GM23248 (cell line): Measurements from ENCODE around the gene DLX6. TPM values are rescaled to one million over a fixed set of nuclear protein-coding genes. Genes with fewer than 3 reads are reported as not detected.
A peak's percentile ranks its signal among the peaks of the same experiment; 100 is the strongest.

Source experiments
- DNase-seq: peaks from one replicate; pipeline ENCODE4 v3.0.0-alpha.2; 2015
- H2AFZ ChIP-seq: fragments of 200-600 bp; sonication (generic); 2 replicates; pipeline ENCODE4 v1.6.1; 2016; ENCODE audit warnings: antibody characterized with exemption
- H3F3A ChIP-seq: fragments of 200-600 bp; sonication (generic); 2 replicates; pipeline ENCODE4 v1.6.1; 2016; ENCODE audit warnings: mild to moderate bottlenecking, antibody characterized with exemption, mixed run types; ENCODE audit not compliant: insufficient read depth
- H3K27ac ChIP-seq: fragments of 200-600 bp; sonication (generic); 2 replicates; pipeline ENCODE4 v1.5.1; 2016; ENCODE audit warnings: mild to moderate bottlenecking
- H3K27me3 ChIP-seq: fragments of 200-600 bp; sonication (generic); replicated peaks from 2 replicates; pipeline ENCODE4 v1.6.1; 2016; ENCODE audit warnings: mild to moderate bottlenecking; ENCODE audit not compliant: insufficient read depth
- H3K36me3 ChIP-seq: fragments of 200-600 bp; sonication (generic); 2 replicates; pipeline ENCODE4 v1.6.1; 2016; ENCODE audit warnings: low read depth, mild to moderate bottlenecking
- H3K4me1 ChIP-seq: fragments of 200-600 bp; sonication (generic); 2 replicates; pipeline ENCODE4 v1.6.1; 2016; ENCODE audit warnings: mild to moderate bottlenecking; ENCODE audit not compliant: insufficient read depth
- H3K4me2 ChIP-seq: fragments of 200-600 bp; sonication (generic); one replicate; pipeline ENCODE4 v1.6.1; 2016; ENCODE audit warnings: mild to moderate bottlenecking; ENCODE audit not compliant: unreplicated experiment
- H3K4me3 ChIP-seq: fragments of 200-600 bp; sonication (generic); 2 replicates; pipeline ENCODE4 v1.5.1; 2016; ENCODE audit warnings: mild to moderate bottlenecking
- H3K79me2 ChIP-seq: fragments of 200-600 bp; sonication (generic); 2 replicates; pipeline ENCODE4 v1.6.1; 2016; ENCODE audit warnings: mild to moderate bottlenecking; ENCODE audit not compliant: insufficient read depth
- H3K9ac ChIP-seq: fragments of 200-600 bp; sonication (generic); 2 replicates; pipeline ENCODE4 v1.6.1; 2016; ENCODE audit warnings: mild to moderate bottlenecking
- H3K9me2 ChIP-seq: fragments of 200-600 bp; sonication (generic); 2 replicates; pipeline ENCODE4 v1.6.1; 2016; ENCODE audit warnings: mixed run types, mild to moderate bottlenecking, moderate library complexity; ENCODE audit not compliant: insufficient read depth
- H3K9me3 ChIP-seq: fragments of 200-600 bp; sonication (generic); one replicate; pipeline ENCODE4 v1.6.1; 2017; ENCODE audit warnings: low read depth
- H4K20me1 ChIP-seq: fragments of 200-600 bp; sonication (generic); 2 replicates; pipeline ENCODE4 v1.6.0; 2016; ENCODE audit not compliant: insufficient read depth
- EZH2 ChIP-seq: fragments of 200-600 bp; sonication (generic); IDR thresholded peaks from 2 replicates; pipeline ENCODE4 v1.6.1; 2018; ENCODE audit warnings: antibody characterized with exemption, mild to moderate bottlenecking; ENCODE audit not compliant: insufficient read depth, poor library complexity, severe bottlenecking
- EZH2phosphoT487 ChIP-seq: fragments of 200-600 bp; sonication (generic); IDR thresholded peaks from 2 replicates; pipeline ENCODE4 v1.6.1; 2018; ENCODE audit warnings: antibody characterized with exemption, moderate library complexity, mild to moderate bottlenecking, low read depth; ENCODE audit not compliant: insufficient read depth
- WGBS, 2 experiments: methylation state at CpG; one replicate each; pipeline ENCODE4 v1.1.6; 2015 to 2017; ENCODE audit warnings: low lambda C conversion rate in 2 of 2, low coverage in 1 of 2; ENCODE audit errors: missing lambda C conversion rate in 2 of 2; 5-methylcytosine and 5-hydroxymethylcytosine counted together
- in situ Hi-C: fragments of 300-500 bp; cut with MboI; formaldehyde crosslinking; loops from 2 replicates; pipeline ENCODE4 v1.15.0; 2020
- polyA plus RNA-seq: library from polyadenylated mRNA; unstranded; fragments of >200 nt; fragmentation: Nextera tagmentation; extraction: Ambion mirVana; gene quantifications from 2 replicates; pipeline ENCODE4 v1.2.1, GENCODE V29; 2016
- total RNA-seq: library from RNA; depleted of rRNA; stranded (reverse); fragments of >200 nt; shearing (Covaris generic); gene quantifications from 2 replicates; pipeline ENCODE4 v1.2.3, GENCODE V29; 2014

The DLX6 gene
- total and polyA plus RNA-seq, 2 experiments from 2014 or later = not detected

DNA sequence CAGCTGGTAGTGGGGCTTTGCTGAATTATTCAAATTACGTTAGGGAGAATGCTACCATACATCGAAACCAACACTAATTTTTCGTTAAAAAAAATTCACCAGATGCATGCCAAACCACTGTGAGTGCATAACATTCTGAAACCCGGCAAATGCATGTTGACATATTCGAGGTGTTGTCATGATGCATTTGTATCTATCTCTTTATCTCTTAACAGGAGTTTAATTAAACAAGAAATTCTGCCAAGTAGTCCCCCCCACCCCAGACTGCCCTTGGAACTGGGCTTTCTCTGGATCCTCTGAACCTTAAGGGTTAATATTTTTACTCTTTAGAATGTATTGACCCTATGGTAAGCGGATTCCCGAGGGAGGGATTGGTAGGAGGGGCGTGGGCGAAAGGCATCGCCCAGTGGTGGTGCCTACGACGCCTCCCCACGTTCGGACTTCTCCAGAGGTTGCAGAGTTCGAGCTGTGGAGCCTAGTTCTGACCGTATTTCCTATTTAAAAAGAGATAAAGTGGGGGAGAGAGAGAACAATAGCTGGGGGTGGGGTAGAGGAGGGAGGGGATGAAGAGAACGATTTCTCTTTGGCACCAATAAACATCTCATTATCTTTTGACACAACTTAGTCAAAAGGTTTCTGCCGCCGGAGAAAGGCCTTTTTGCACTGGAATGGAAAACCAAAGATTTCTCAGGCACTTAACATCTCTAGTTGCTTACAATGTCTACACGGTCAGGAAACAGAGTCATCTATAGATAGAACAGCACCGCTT, 7.2 kb downstream of the DLX6 start:
- WGBS, 2 experiments = 4 to 5% methylated on average over 21 of the region's 21 CpGs
- no peak for DNase-seq
- H3K27me3 ChIP-seq = peaks cover 94% of the 10 kb centered on the region

DNA sequence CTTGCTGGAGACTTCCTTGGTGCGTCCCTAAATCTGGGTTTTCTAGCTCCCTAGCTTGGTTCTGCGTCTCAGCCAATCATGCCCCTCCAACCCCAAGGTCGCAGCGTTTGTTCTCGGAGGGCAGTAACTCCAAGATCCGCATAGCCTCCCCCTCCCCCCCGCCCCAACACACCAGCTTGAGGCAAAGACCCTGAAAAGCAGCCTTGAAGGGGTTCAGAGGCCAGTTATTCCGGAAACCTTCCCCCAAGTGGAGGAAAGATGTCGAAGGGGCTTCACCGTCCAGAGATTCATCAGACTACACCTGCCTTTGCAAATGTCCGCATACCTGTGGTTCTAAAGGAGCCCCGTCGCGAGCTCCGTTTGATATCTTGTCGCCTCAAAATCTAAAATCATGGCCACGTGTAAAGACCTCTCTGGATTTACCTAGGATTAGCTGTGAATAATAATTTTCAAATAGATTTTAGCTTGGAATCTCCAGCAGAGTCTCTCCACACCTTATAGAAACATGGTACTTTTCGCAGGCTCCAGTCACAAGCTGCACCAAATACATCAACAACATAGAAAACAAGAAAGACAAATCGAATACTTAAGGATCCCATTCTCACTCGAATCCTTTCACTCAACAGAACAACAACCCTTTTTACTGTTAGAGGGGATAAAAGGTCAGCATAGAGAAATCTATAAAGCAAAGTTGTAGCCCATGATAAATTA, 7.9 kb downstream of the DLX6 start:
- in situ Hi-C loops = no loop called here
- Histone ChIP-seq H3K27me3 (peaks cover 95% of the 10 kb centered on the region), H4K20me1 (no peaks in the 10 kb centered on the region), H3K9me2 (no peaks in the 10 kb centered on the region), H3F3A (no peaks in the 10 kb centered on the region), H3K4me2 (no peak overlapping the region), H3K4me1 (no peaks in the 10 kb centered on the region), H2AFZ (no peak overlapping the region), H3K4me3 (no peak overlapping the region), H3K27ac (no peak overlapping the region), H3K36me3 (no peaks in the 10 kb centered on the region), H3K79me2 (no peaks in the 10 kb centered on the region), H3K9ac (no peak overlapping the region), H3K9me3 (no peaks in the 10 kb centered on the region)
- TF ChIP-seq EZH2phosphoT487 = no peak
- no peak for TF ChIP-seq EZH2
- no peak for DNase-seq
- 4 to 7% methylated on average over 19 to 20 of the region's 20 CpGs for WGBS, 2 experiments

More for the DNA sequence above, 7.2 kb downstream of the DLX6 start:
- H3K4me3 ChIP-seq = no peak overlapping the region
- no peak overlapping the region for H2AFZ ChIP-seq
- in situ Hi-C loops = no loop called here
- H3K9ac ChIP-seq = no peak overlapping the region
- no peaks in the 10 kb centered on the region for H3K9me2 ChIP-seq
- no peaks in the 10 kb centered on the region for H3K36me3 ChIP-seq
- TF ChIP-seq EZH2phosphoT487 = 0 out of 2 replicates have a peak, but pooled peaks have one; percentile 11
- TF ChIP-seq EZH2 = no peak
- no peak overlapping the region for H3K4me2 ChIP-seq
- no peaks in the 10 kb centered on the region for H4K20me1 ChIP-seq
- no peaks in the 10 kb centered on the region for H3K4me1 ChIP-seq
- H3K27ac ChIP-seq = no peak overlapping the region
- no peaks in the 10 kb centered on the region for H3K79me2 ChIP-seq
- no peaks in the 10 kb centered on the region for H3F3A ChIP-seq
- no peaks in the 10 kb centered on the region for H3K9me3 ChIP-seq

DNA sequence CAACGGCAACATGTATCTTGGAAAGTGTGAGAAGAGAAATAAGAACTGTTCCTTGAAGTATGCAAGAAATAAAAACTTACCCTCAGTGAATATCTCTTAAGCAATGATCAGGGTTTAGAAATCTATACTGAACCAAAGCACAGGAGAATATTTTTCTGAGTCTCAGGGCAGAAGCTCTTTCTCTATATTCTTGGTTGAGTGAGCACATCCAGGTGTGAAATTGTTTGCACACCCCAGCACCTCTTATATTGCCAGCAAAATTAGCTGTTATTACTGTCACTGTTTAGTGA, 8.4 kb downstream of the DLX6 start:
- WGBS, 2 experiments = 44 to 47% methylated on average over 1 of the region's 1 CpG
- Histone ChIP-seq H3K9me2 (no peaks in the 10 kb centered on the region), H3K4me2 (no peak overlapping the region), H3K79me2 (no peaks in the 10 kb centered on the region), H3K27me3 (peaks cover 93% of the 10 kb centered on the region), H3K4me1 (no peaks in the 10 kb centered on the region), H2AFZ (no peak overlapping the region), H4K20me1 (no peaks in the 10 kb centered on the region), H3K9ac (no peak overlapping the region), H3K36me3 (no peaks in the 10 kb centered on the region), H3F3A (no peaks in the 10 kb centered on the region), H3K9me3 (no peaks in the 10 kb centered on the region), H3K27ac (no peak overlapping the region), H3K4me3 (no peak overlapping the region)
- DNase-seq = no peak
- in situ Hi-C loops = no loop called here
- TF ChIP-seq EZH2 = no peak
- TF ChIP-seq EZH2phosphoT487 = no peak

DNA sequence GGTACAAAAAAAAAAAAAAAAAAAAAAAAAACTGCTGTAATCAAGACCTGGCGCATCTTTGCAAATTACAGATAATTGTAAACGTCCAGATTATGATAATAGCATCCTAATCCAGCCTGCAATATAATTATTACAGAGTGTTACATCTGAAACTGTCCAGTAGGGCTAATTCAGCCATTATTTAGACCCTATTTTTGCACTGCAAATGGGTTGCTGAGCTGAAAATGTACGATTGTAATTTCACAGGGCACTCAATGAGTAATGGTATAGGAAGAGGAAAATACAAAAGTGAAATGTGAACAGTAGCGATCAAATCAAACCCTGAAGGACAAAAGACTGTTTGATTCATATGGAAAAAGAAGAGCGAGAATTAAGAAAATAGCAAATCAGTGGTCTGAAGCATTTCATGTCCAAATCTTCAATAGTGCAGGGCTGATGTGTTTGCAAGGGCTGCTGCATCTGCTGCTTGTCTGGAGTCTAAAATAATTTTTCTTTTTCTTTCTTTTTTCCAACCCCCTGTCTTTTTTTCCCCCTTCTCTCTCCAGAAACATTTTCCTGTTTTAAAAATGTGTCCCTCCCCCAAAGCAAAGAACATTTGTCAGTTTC, 8.9 kb downstream of the DLX6 start:
- Histone ChIP-seq H3K9me3 (no peaks in the 10 kb centered on the region), H3K79me2 (no peaks in the 10 kb centered on the region), H3K9me2 (no peaks in the 10 kb centered on the region), H3K36me3 (no peaks in the 10 kb centered on the region), H2AFZ (no peak overlapping the region), H3F3A (no peaks in the 10 kb centered on the region), H3K9ac (no peak overlapping the region), H3K4me1 (no peaks in the 10 kb centered on the region), H3K27ac (no peak overlapping the region), H3K4me2 (no peak overlapping the region), H3K27me3 (peaks cover 93% of the 10 kb centered on the region), H3K4me3 (no peak overlapping the region), H4K20me1 (no peaks in the 10 kb centered on the region)
- DNase-seq = no peak
- WGBS, 2 experiments = 6 to 9% methylated on average over 5 of the region's 5 CpGs
- TF ChIP-seq EZH2phosphoT487 (no peak), EZH2 (no peak)
- in situ Hi-C loops = no loop called here
